SKM-1 treated with dmso at 0.1 percent for 144 hours (cell line): ENCODE measurements around the gene EBF3.

Experiments used
- DNase-seq: peaks from one replicate; lab custom pipeline; 2025; ENCODE audit not compliant: unreplicated experiment; lab: John Stamatoyannopoulos, UW

The EBF3 gene

GRCh38 chr10:129854796-129855705, 109.0 kb downstream of the EBF3 start:
- no peak for DNase-seq

GRCh38 chr10:129854158-129854557, 109.9 kb downstream of the EBF3 start:
- DNase-seq, result no peak

GRCh38 chr10:129853562-129853903, 110.5 kb downstream of the EBF3 start:
- peak; percentile 0 for DNase-seq

- no peak for DNase-seq
Observed at GRCh38 chr10:129852829-129853561, 111.1 kb downstream of the EBF3 start.

GRCh38 chr10:129851941-129852640, 112.0 kb downstream of the EBF3 start:
- no peak for DNase-seq

GRCh38 chr10:129850790-129851189, 113.3 kb downstream of the EBF3 start:
- no peak for DNase-seq

- DNase-seq, result no peak
Observed at GRCh38 chr10:129850316-129850715, 113.8 kb downstream of the EBF3 start.

GRCh38 chr10:129849853-129850252, 114.2 kb downstream of the EBF3 start:
- DNase-seq, result no peak

GRCh38 chr10:129849452-129849750, 114.7 kb downstream of the EBF3 start:
- DNase-seq, result no peak

- no peak for DNase-seq
Observed at GRCh38 chr10:129848696-129849451, 115.2 kb downstream of the EBF3 start.

- DNase-seq, result no peak
Observed at GRCh38 chr10:129847741-129848483, 116.2 kb downstream of the EBF3 start.

GRCh38 chr10:129846991-129847391, 117.1 kb downstream of the EBF3 start:
- DNase-seq, result no peak

- DNase-seq, result no peak
Observed at GRCh38 chr10:129845111-129845753, 118.8 kb downstream of the EBF3 start.

GRCh38 chr10:129844216-129844766, 119.8 kb downstream of the EBF3 start:
- no peak for DNase-seq

GRCh38 chr10:129843702-129844101, 120.4 kb downstream of the EBF3 start:
- DNase-seq, result no peak

GRCh38 chr10:129843131-129843541, 120.9 kb downstream of the EBF3 start:
- DNase-seq, result no peak

GRCh38 chr10:129842031-129842430, 122.0 kb downstream of the EBF3 start:
- no peak for DNase-seq

GRCh38 chr10:129841590-129841989, 122.5 kb downstream of the EBF3 start:
- DNase-seq, result no peak

GRCh38 chr10:129841071-129841470, 123.0 kb downstream of the EBF3 start:
- DNase-seq, result no peak

GRCh38 chr10:129840196-129840590, 123.9 kb downstream of the EBF3 start:
- DNase-seq, result no peak
